Chondrocyte (in vitro differentiated cells): ENCODE data around the gene AP2M1. TPM values are rescaled to one million over a fixed set of nuclear protein-coding genes. Genes with fewer than 3 reads are reported as not detected.

Experiments used
- DNase-seq: peaks from one replicate; pipeline ENCODE4 v3.0.0; 2021; ENCODE audit warnings: mixed read lengths, low spot score
- H3K27ac Mint-ChIP-seq: one replicate; pipeline ENCODE4 v1.8.0; 2021; ENCODE audit warnings: mild to moderate bottlenecking, moderate library complexity, mixed read lengths; ENCODE audit not compliant: unreplicated experiment
- H3K27me3 Mint-ChIP-seq: 2 replicates; pipeline ENCODE4 v1.8.0; 2021; ENCODE audit warnings: low read depth, mixed read lengths
- H3K36me3 Mint-ChIP-seq: 2 replicates; pipeline ENCODE4 v1.8.0; 2021; ENCODE audit warnings: low read depth, mixed read lengths
- H3K4me1 Mint-ChIP-seq: 2 replicates; pipeline ENCODE4 v1.8.0; 2021; ENCODE audit warnings: low read depth, mild to moderate bottlenecking, mixed read lengths
- H3K4me3 Mint-ChIP-seq: one replicate; pipeline ENCODE4 v1.8.0; 2021; ENCODE audit warnings: mild to moderate bottlenecking, moderate library complexity, mixed read lengths; ENCODE audit not compliant: unreplicated experiment
- H3K9me3 Mint-ChIP-seq: 2 replicates; pipeline ENCODE4 v1.8.0; 2021; ENCODE audit warnings: low read depth, mixed read lengths
- total RNA-seq: library from RNA; stranded (reverse); gene quantifications from 3 replicates; pipeline ENCODE4 v1.2.1, GENCODE V29; 2021
- TF ChIP-seq, protein P1 (sequence below): fragments of 200-600 bp; sonication (generic); IDR thresholded peaks from 2 replicates; pipeline ENCODE4 v1.5.0; 2021; ENCODE audit warnings: antibody characterized with exemption, mild to moderate bottlenecking, moderate library complexity

AP2M1 gene
- total RNA-seq, 1 donor from 2014 or later, result 488 TPM

- Mint-ChIP-seq H3K36me3 (no peaks in the 10 kb centered on the region), H3K27ac (no peak overlapping the region), H3K4me3 (no peak overlapping the region), H3K4me1 (no peaks in the 10 kb centered on the region), H3K27me3 (peaks cover 30% of the 10 kb centered on the region), H3K9me3 (no peaks in the 10 kb centered on the region)
- TF ChIP-seq, protein P1, sequence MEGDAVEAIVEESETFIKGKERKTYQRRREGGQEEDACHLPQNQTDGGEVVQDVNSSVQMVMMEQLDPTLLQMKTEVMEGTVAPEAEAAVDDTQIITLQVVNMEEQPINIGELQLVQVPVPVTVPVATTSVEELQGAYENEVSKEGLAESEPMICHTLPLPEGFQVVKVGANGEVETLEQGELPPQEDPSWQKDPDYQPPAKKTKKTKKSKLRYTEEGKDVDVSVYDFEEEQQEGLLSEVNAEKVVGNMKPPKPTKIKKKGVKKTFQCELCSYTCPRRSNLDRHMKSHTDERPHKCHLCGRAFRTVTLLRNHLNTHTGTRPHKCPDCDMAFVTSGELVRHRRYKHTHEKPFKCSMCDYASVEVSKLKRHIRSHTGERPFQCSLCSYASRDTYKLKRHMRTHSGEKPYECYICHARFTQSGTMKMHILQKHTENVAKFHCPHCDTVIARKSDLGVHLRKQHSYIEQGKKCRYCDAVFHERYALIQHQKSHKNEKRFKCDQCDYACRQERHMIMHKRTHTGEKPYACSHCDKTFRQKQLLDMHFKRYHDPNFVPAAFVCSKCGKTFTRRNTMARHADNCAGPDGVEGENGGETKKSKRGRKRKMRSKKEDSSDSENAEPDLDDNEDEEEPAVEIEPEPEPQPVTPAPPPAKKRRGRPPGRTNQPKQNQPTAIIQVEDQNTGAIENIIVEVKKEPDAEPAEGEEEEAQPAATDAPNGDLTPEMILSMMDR, result no peak
- no peak for DNase-seq
Measured at GRCh38 chr3:184211297-184211696, 36.6 kb downstream of the AP2M1 start.

- TF ChIP-seq, protein P1, result no peak
- Mint-ChIP-seq H3K4me3 (no peak overlapping the region), H3K27ac (no peak overlapping the region), H3K36me3 (no peaks in the 10 kb centered on the region), H3K4me1 (no peaks in the 10 kb centered on the region), H3K9me3 (no peaks in the 10 kb centered on the region), H3K27me3 (peaks cover 25% of the 10 kb centered on the region)
- no peak for DNase-seq
Measured at GRCh38 chr3:184211718-184212117, 37.1 kb downstream of the AP2M1 start.

GRCh38 chr3:184218814-184219213 is 44.2 kb downstream of the AP2M1 start:
- H3K36me3 Mint-ChIP-seq, result no peaks in the 10 kb centered on the region
- no peak overlapping the region for H3K4me3 Mint-ChIP-seq

DNA sequence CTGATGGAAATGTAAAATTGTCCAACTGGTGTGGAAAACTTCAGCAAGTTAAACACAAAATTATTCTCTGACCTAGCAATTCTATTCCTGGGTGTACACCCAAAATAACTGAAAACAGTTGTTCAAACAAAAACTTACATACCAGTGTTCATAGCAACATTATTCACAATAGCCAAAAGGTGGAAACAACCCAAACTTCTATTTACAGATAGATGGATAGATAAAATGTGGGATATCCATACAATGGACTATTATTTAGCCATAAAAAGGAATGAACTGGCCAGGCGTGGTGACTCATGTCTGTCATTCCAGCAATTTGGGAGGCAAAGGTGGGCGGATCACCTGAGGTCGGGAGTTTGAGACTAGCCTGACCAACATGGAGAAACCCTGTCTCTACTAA is 47.9 kb downstream of the AP2M1 start:
- Mint-ChIP-seq H3K4me3 (no peak overlapping the region), H3K27ac (no peak overlapping the region), H3K9me3 (no peaks in the 10 kb centered on the region), H3K27me3 (peaks cover 30% of the 10 kb centered on the region), H3K4me1 (no peaks in the 10 kb centered on the region), H3K36me3 (no peaks in the 10 kb centered on the region)
- TF ChIP-seq, protein P1, result no peak
- no peak for DNase-seq

More at GRCh38 chr3:184218814-184219213, 44.2 kb downstream of the AP2M1 start:
- H3K27me3 Mint-ChIP-seq, result peaks cover 13% of the 10 kb centered on the region
- DNase-seq, result no peak
- TF ChIP-seq, protein P1, result no peak
- no peak overlapping the region for H3K27ac Mint-ChIP-seq
- no peaks in the 10 kb centered on the region for H3K9me3 Mint-ChIP-seq
- H3K4me1 Mint-ChIP-seq, result no peaks in the 10 kb centered on the region

DNA sequence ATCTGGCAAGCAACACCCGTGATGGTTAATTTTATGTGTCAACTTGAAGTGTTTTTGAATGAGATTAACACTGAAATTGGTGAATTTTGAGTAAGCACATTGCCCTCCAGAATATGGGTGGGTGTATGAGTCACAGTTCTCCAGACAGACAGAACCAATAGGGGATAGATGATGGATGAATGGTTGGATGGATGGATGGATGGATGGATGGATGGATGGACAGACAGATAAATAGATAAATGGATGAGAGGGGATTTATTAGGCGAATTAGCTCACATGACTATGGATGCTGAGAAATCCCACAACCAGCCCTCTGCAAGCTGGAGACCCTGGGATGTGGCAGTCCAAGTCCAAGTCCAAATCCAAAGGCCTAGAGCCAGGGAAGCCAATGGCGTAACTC is 49.3 kb downstream of the AP2M1 start:
- Mint-ChIP-seq H3K4me1 (peaks cover 3% of the 10 kb centered on the region), H3K27me3 (peaks cover 34% of the 10 kb centered on the region), H3K27ac (no peak overlapping the region), H3K4me3 (no peak overlapping the region), H3K36me3 (no peaks in the 10 kb centered on the region), H3K9me3 (no peaks in the 10 kb centered on the region)
- no peak for DNase-seq
- TF ChIP-seq, protein P1, result no peak
